Keratinocyte (primary cell): Measurements from ENCODE around the gene PTPRR. TPM values are rescaled to one million over a fixed set of nuclear protein-coding genes. Genes with fewer than 3 reads are reported as not detected.

ENCODE experiments used
- DNase-seq: peaks from one replicate; pipeline ENCODE4 v3.0.0-alpha.2; 2011; ENCODE audit warnings: low read depth, missing footprints, low spot score
- FAIRE-seq: peaks from 2 replicates; lab custom pipeline; 2011; peaks lifted over from hg19 to GRCh38; lab: Jason Lieb, UNC
- H2AFZ ChIP-seq: 2 replicates; pipeline ENCODE4 v1.6.0; 2012; ENCODE audit warnings: low read length, control low read depth, inconsistent platforms; ENCODE audit not compliant: control insufficient read depth
- H3K27ac ChIP-seq: 2 replicates; pipeline ENCODE4 v1.5.1; 2011; ENCODE audit warnings: low read length; ENCODE audit not compliant: control insufficient read depth, insufficient read depth
- H3K27me3 ChIP-seq: 3 replicates; pipeline ENCODE4 v1.6.0; 2011; ENCODE audit warnings: low read length; ENCODE audit not compliant: control insufficient read depth, insufficient read depth; ENCODE audit errors: extremely low read depth
- H3K36me3 ChIP-seq, 2 experiments: 2 replicates in 1 of 2; 3 replicates in 1 of 2; pipeline ENCODE4 v1.5.1; 2011; ENCODE audit warnings: low read length in 2 of 2, mild to moderate bottlenecking in 1 of 2; ENCODE audit not compliant: control insufficient read depth in 2 of 2, insufficient read depth in 2 of 2; ENCODE audit errors: extremely low read depth in 1 of 2
- H3K4me1 ChIP-seq: 3 replicates; pipeline ENCODE4 v1.5.1; 2011; ENCODE audit warnings: low read length; ENCODE audit not compliant: control insufficient read depth, insufficient read depth; ENCODE audit errors: extremely low read depth
- H3K4me2 ChIP-seq: 3 replicates; pipeline ENCODE4 v1.6.0; 2011; ENCODE audit warnings: low read depth, low read length; ENCODE audit not compliant: control insufficient read depth, insufficient read depth; ENCODE audit errors: extremely low read depth
- H3K4me3 ChIP-seq, 3 experiments: fragments of 200-600 bp in 1 of 3; sonication (generic) in 1 of 3; 2 replicates in 2 of 3; 3 replicates in 1 of 3; pipeline ENCODE4 v1.5.1; 2011 to 2016; ENCODE audit warnings: low read length in 3 of 3, mild to moderate bottlenecking in 3 of 3, control low read depth in 2 of 3, inconsistent platforms in 1 of 3, low read depth in 1 of 3, mixed read lengths in 1 of 3, mixed run types in 1 of 3, moderate library complexity in 1 of 3; ENCODE audit not compliant: control insufficient read depth in 2 of 3, insufficient read depth in 2 of 3; ENCODE audit errors: extremely low read depth in 1 of 3
- H3K79me2 ChIP-seq: 2 replicates; pipeline ENCODE4 v1.6.0; 2012; ENCODE audit warnings: low read length; ENCODE audit not compliant: control insufficient read depth, insufficient read depth
- H3K9ac ChIP-seq: 3 replicates; pipeline ENCODE4 v1.6.0; 2011; ENCODE audit warnings: low read length; ENCODE audit not compliant: control insufficient read depth, insufficient read depth; ENCODE audit errors: extremely low read depth
- H3K9me1 ChIP-seq: 3 replicates; pipeline ENCODE4 v1.6.0; 2011; ENCODE audit warnings: low read length; ENCODE audit not compliant: control insufficient read depth, insufficient read depth; ENCODE audit errors: extremely low read depth
- H3K9me3 ChIP-seq: 2 replicates; pipeline ENCODE4 v1.5.1; 2012; ENCODE audit warnings: low read depth, low read length; ENCODE audit not compliant: control insufficient read depth
- H4K20me1 ChIP-seq: 3 replicates; pipeline ENCODE4 v1.6.0; 2011; ENCODE audit warnings: low read length; ENCODE audit not compliant: control insufficient read depth, insufficient read depth; ENCODE audit errors: extremely low read depth
- CTCF ChIP-seq, 3 experiments: IDR thresholded peaks in 1 of 3; conservative IDR thresholded peaks in 1 of 3; optimal IDR thresholded peaks in 1 of 3; 2 replicates in 2 of 3; 3 replicates in 1 of 3; pipeline versions ENCODE3 to v1.5.1; 2011; ENCODE audit warnings: low read length in 3 of 3, mild to moderate bottlenecking in 3 of 3, moderate library complexity in 2 of 3, control low read depth in 1 of 3, inconsistent platforms in 1 of 3; ENCODE audit not compliant: insufficient read depth in 2 of 3; ENCODE audit errors: extremely low read depth in 1 of 3
- EZH2 ChIP-seq: IDR thresholded peaks from one replicate; pipeline ENCODE4 v1.6.1; 2012; ENCODE audit warnings: inconsistent platforms, mild to moderate bottlenecking, low read length, moderate library complexity
- dilution Hi-C: fragments of 300-500 bp; cut with MboI; formaldehyde crosslinking; loops from one replicate; pipeline ENCODE4 v1.7.0; 2020; ENCODE audit warnings: low sequenced_read_pairs; ENCODE audit not compliant: extremely low pct_ligation_motif_present
- polyA plus RNA-seq, 5 experiments: library from polyadenylated mRNA; depleted of rRNA in 3 of 5; stranded (reverse) in 3 of 5; stranded (forward) in 1 of 5; unstranded in 1 of 5; fragments of >200 nt; gene quantifications; 1 replicate in 1 of 5; 2 replicates in 3 of 5; 3 replicates in 1 of 5; pipeline versions ENCODE4 v1.2.1 to v1.2.3, GENCODE V29; 2011 to 2012; ENCODE audit warnings: missing spikeins in 2 of 5, low read depth in 1 of 5, low replicate concordance in 1 of 5

PTPRR gene
- polyA plus RNA-seq, 1 donor (not counting 4 experiments of a cell fraction or from before 2014, with no cell fraction given): 3.1 TPM

GRCh38 chr12:70648191-70648590 is 272.3 kb downstream of the PTPRR start:
- Histone ChIP-seq H3K4me1 (peaks cover 37% of the 10 kb centered on the region), H3K9me1 (no peaks in the 10 kb centered on the region), H3K79me2 (no peaks in the 10 kb centered on the region), H2AFZ (no peak overlapping the region), H4K20me1 (no peaks in the 10 kb centered on the region), H3K9me3 (no peaks in the 10 kb centered on the region), H3K27me3 (no peaks in the 10 kb centered on the region), H3K4me2 (no peak overlapping the region), H3K4me3 (no peak overlapping the region), H3K36me3 (no peaks in the 10 kb centered on the region), H3K27ac (no peak overlapping the region), H3K9ac (no peak overlapping the region)
- FAIRE-seq: peak; percentile 44
- no peak for DNase-seq
- dilution Hi-C loops: no loop called here
- TF ChIP-seq CTCF (optimal IDR thresholded peaks at IDR 0.05 in 1 of 3, IDR thresholded peaks at IDR 0.05 in 1 of 3, conservative IDR thresholded peaks at IDR 0.05 in 1 of 3; ENCODE audit: extremely low read depth in 1 of 3, insufficient read depth in 2 of 3, low read length in 3 of 3) (no peak), EZH2 (no peak)

GRCh38 chr12:70646850-70647249 is 273.7 kb downstream of the PTPRR start:
- H3K9ac ChIP-seq: no peak overlapping the region
- no peak overlapping the region for H3K4me3 ChIP-seq
- FAIRE-seq: peak; percentile 88
- TF ChIP-seq EZH2 (no peak), CTCF (optimal IDR thresholded peaks at IDR 0.05 in 1 of 3, IDR thresholded peaks at IDR 0.05 in 1 of 3, conservative IDR thresholded peaks at IDR 0.05 in 1 of 3; ENCODE audit: extremely low read depth in 1 of 3, insufficient read depth in 2 of 3, low read length in 3 of 3) (no peak)
- H3K79me2 ChIP-seq: no peaks in the 10 kb centered on the region
- dilution Hi-C loops: no loop called here
- H2AFZ ChIP-seq: no peak overlapping the region
- H3K27ac ChIP-seq: peak overlapping the region; percentile 82
- peaks cover 37% of the 10 kb centered on the region for H3K4me1 ChIP-seq
- H4K20me1 ChIP-seq: no peaks in the 10 kb centered on the region
- H3K9me1 ChIP-seq: no peaks in the 10 kb centered on the region
- H3K9me3 ChIP-seq: no peaks in the 10 kb centered on the region
- no peaks in the 10 kb centered on the region for H3K27me3 ChIP-seq
- DNase-seq: no peak
- H3K4me2 ChIP-seq: peak overlapping the region; percentile 72
- H3K36me3 ChIP-seq: no peaks in the 10 kb centered on the region
